Lower lobe of right lung (tissue), 2 donors: Measurements from ENCODE around the gene FRA10AC1. TPM values are rescaled to one million over a fixed set of nuclear protein-coding genes. Genes with fewer than 3 reads are reported as not detected.
"Not testable (repeated sequence)": the region's sequence is repeated elsewhere in the genome, so short reads cannot be mapped to it uniquely, and the experiment has no call there.

Experiments
- ATAC-seq, 2 donors: fragments of 200-7000 bp; cut with Tn5 transposase; one replicate each; pipeline ENCODE4 v1.9.1; 2020 to 2022; ENCODE audit warnings: mild to moderate bottlenecking in 2 of 2, moderate library complexity in 2 of 2
- DNase-seq: peaks from one replicate; pipeline ENCODE4 v3.0.0-alpha.2; 2020
- H3K27ac ChIP-seq: fragments of 200-600 bp; one replicate; pipeline ENCODE4 v1.8.0; 2022
- H3K27me3 ChIP-seq: fragments of 200-600 bp; one replicate; pipeline ENCODE4 v1.8.0; 2022; ENCODE audit warnings: low read depth
- H3K36me3 ChIP-seq: fragments of 200-600 bp; one replicate; pipeline ENCODE4 v1.8.0; 2022; ENCODE audit warnings: mild to moderate bottlenecking
- H3K4me1 ChIP-seq: fragments of 200-600 bp; one replicate; pipeline ENCODE4 v1.8.0; 2022
- H3K4me3 ChIP-seq: fragments of 200-600 bp; one replicate; pipeline ENCODE4 v1.8.0; 2022; ENCODE audit warnings: mild to moderate bottlenecking
- H3K9me3 ChIP-seq: fragments of 200-600 bp; one replicate; pipeline ENCODE4 v1.8.0; 2022
- CTCF ChIP-seq: fragments of 200-600 bp; IDR thresholded peaks from one replicate; pipeline ENCODE4 v1.8.0; 2022; ENCODE audit warnings: antibody characterized with exemption, mild to moderate bottlenecking
- intact Hi-C: fragments of 100-400 bp; cut with DNase I; formaldehyde crosslinking; loops from one replicate; pipeline ENCODE4 v1.11.0; 2022
- total RNA-seq: library from RNA; stranded (reverse); fragmentation: NEBNext Ultra II Directional; extraction: Animal tissue kit (Norgen Biotek cat#: 25700); gene quantifications from one replicate; pipeline ENCODE4 v1.2.1, GENCODE V29; 2021
- donor health status: DM: no; HTN: yes; CAD: no; lungs with severe emphysema.

FRA10AC1 gene
- total RNA-seq, 1 donor from 2014 or later: 19.1 TPM

- no peak for TF ChIP-seq CTCF
- Histone ChIP-seq H3K4me1 (peaks cover 23% of the 10 kb centered on the region), H3K9me3 (no peaks in the 10 kb centered on the region), H3K27me3 (no peaks in the 10 kb centered on the region), H3K36me3 (peaks cover 16% of the 10 kb centered on the region), H3K4me3 (peak overlapping the region; percentile 73), H3K27ac (peak overlapping the region; percentile 85)
- ATAC-seq: peak in 1 of 2 donors; percentile 36
- no peak for DNase-seq
- intact Hi-C loops: no loop called here
These were observed 674 bp upstream of the FRA10AC1 start for GRCh38 chr10:93703066-93703465.

GRCh38 chr10:93701866-93702209 is 554 bp downstream of the FRA10AC1 start:
- Histone ChIP-seq H3K27ac (peak overlapping the region; percentile 85), H3K4me3 (peak overlapping the region; percentile 73), H3K4me1 (peaks cover 23% of the 10 kb centered on the region), H3K27me3 (no peaks in the 10 kb centered on the region), H3K9me3 (no peaks in the 10 kb centered on the region), H3K36me3 (peaks cover 28% of the 10 kb centered on the region)
- TF ChIP-seq CTCF: no peak
- intact Hi-C loops: no loop called here
- DNase-seq (no peak), ATAC-seq (peak; percentile 7 to 39)

DNA sequence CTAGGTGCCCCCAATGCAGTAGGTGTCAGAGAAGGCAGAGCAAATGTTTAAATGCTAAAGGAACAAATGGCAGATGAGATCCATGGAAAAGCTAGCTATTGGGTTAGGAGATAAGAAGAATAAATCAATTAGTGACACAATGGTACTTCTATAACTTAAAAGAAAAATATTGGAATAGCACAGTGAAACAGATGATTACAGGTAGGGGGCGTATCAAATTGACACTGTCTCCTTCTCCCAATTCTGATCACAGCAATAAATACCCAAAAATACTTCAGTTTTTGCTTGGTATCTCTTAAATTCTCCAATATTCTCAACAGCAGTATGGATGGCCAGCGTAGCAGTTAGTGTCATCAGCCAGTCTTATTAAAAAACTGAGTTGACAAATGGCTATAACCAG is 5.2 kb downstream of the FRA10AC1 start:
- peaks cover 69% of the 10 kb centered on the region for H3K36me3 ChIP-seq
- no peak overlapping the region for H3K4me3 ChIP-seq
- no peaks in the 10 kb centered on the region for H3K27me3 ChIP-seq
- ATAC-seq (no peak), DNase-seq (no peak)
- no peak overlapping the region for H3K27ac ChIP-seq
- intact Hi-C loops: no loop called here
- peaks cover 16% of the 10 kb centered on the region for H3K4me1 ChIP-seq
- no peaks in the 10 kb centered on the region for H3K9me3 ChIP-seq
- TF ChIP-seq CTCF: no peak

DNA sequence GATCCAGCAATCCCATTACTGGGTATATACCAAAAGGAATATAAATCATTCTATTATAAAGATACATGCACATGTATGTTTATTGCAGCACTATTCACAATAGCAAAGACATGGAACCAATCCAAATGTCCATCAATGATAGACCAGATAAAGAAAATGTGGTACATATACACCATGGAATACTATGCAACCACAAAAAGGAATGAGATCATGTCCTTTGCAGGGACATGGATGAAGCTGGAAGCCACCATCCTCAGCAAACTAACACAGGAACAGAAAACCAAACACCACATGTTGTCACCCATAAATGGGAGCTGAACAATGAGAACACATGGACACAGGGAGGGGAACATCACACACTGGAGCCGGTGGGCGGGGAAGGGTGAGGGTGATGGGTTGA is 5.8 kb downstream of the FRA10AC1 start:
- peaks cover 75% of the 10 kb centered on the region for H3K36me3 ChIP-seq
- intact Hi-C loops: not testable (repeated sequence)

GRCh38 chr10:93695740-93696139 is 6.7 kb downstream of the FRA10AC1 start:
- Histone ChIP-seq H3K4me3 (no peak overlapping the region), H3K27me3 (no peaks in the 10 kb centered on the region), H3K36me3 (peaks cover 83% of the 10 kb centered on the region), H3K9me3 (no peaks in the 10 kb centered on the region), H3K4me1 (peaks cover 4% of the 10 kb centered on the region), H3K27ac (no peak overlapping the region)
- TF ChIP-seq CTCF: no peak
- intact Hi-C loops: no loop called here
- ATAC-seq: no peak
- no peak for DNase-seq

More for the DNA sequence above, 5.8 kb downstream of the FRA10AC1 start:
- H3K9me3 ChIP-seq, ATAC-seq, H3K27me3 ChIP-seq, H3K4me3 ChIP-seq, DNase-seq, H3K27ac ChIP-seq: not testable (repeated sequence)
- H3K4me1 ChIP-seq: peaks cover 13% of the 10 kb centered on the region

DNA sequence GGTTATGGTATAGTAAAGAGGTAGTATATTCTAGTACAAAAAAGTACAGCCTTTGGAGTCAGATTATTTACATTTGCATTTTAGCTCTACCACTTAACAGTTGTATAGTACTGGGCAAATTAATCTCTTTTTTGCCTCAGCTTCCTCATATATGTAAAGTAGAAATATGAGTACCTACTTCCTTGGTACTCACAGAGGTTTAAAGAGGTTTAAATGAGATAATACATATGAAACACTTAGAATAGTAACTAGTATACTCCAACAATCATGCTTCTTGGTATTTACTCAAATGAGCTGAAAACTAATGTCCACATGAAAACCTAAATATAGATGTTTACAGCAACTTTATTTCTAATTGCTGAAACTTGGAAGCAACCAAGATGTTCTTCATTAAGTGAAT is 14.7 kb downstream of the FRA10AC1 start:
- no peak for ATAC-seq
- Histone ChIP-seq H3K4me1 (no peaks in the 10 kb centered on the region), H3K36me3 (peaks cover 46% of the 10 kb centered on the region), H3K4me3 (no peak overlapping the region), H3K9me3 (no peaks in the 10 kb centered on the region), H3K27ac (no peak overlapping the region), H3K27me3 (no peaks in the 10 kb centered on the region)
- no peak for DNase-seq
- TF ChIP-seq CTCF: no peak
- intact Hi-C loops: no loop called here
